ENCODE data around the gene ATP6V1B1.
A peak's percentile ranks its signal among the peaks of the same experiment; 100 is the strongest.
"Not testable (repeated sequence)": the region's sequence is repeated elsewhere in the genome, so short reads cannot be mapped to it uniquely, and the experiment has no call there.

ATP6V1B1 gene

GRCh38 chr2:70994009-70994698, 58.5 kb downstream of the ATP6V1B1 start:
- peak in 1 of 2 experiments; percentile 53 for DNase-seq

DNA sequence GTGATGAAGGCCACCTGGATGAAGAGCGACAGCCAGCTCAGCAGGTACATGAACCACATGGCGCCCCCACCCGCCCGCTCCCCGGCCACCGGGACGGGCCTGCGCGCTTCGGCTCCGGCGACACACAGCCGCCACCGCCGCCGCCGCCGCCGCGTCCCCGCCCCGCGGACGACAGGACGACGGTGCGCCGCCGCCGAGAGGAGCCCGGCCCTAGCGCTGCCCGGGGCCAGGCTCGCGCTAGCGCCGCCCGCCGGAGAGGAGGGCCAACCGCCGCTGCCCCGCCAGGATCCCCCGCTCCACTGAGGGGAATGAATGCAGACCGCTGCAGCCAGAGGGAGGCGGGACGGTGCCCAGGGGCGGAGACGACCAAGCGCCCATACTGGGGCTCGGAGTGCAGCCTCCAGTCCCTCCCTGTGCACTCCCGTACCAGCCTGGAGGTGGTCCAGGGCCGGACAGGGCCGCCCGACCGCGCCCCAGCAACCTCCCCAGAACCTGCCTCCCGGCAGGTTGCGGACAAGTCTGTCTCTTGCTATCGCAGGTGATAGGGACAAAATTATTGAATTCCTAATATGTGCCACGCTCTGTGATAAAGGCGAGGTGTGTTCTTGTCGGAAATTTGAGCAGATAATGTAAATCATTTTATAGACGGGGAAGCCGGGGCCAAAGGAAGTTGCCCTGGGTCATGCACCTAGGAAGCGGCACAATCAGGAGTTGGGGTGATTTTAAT, 59.2 kb downstream of the ATP6V1B1 start, which contains the start of gene TEX261:
Gene TEX261 (minus strand): TSS at position 175 of the 727 bp plus-strand sequence. CDS start 116 bp downstream, at position 59.
- peak; percentile 76 to 96 for DNase-seq

DNA sequence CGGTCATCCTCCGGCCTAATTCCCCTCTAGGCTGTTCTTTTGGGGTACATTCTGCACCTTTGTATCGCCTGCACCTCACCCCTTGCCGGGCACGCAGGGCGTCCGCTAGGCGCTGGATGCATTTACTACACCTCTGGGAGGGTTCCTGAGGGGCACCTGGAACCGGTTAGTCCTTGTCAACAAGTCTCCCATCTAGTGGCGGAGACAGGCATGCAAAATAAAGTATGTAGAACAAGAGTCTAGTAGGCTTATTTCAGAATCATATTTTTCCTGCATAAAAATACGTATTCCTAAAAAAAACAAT, 59.7 kb downstream of the ATP6V1B1 start:
- DNase-seq, result peak; percentile 70 to 87

- not testable (repeated sequence) for DNase-seq
These were observed 63.2 kb downstream of the ATP6V1B1 start for GRCh38 chr2:70998885-70999284.

DNA sequence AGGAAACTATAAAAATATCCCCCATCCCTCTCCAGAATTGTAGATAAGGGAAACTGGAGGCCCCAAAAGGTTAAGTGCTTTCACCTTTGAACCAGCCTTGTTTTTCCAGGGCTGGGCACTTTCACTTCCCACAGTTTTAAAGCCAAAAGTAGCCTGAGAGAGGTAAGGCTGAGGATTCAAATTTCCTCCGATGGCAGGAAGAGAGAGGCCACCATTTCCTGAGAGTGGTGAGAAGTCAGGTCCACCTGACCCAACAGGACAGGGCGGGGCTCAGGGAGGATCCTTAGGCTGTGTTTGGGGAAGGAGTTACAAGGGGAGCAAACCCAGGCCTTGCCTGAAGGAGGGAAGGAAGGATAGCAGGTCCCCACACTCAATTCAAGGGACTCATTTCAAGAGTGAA, 63.7 kb downstream of the ATP6V1B1 start:
- DNase-seq, result no peak

- not testable (repeated sequence) for DNase-seq
These were observed 64.2 kb downstream of the ATP6V1B1 start for GRCh38 chr2:70999931-71000330.

DNA sequence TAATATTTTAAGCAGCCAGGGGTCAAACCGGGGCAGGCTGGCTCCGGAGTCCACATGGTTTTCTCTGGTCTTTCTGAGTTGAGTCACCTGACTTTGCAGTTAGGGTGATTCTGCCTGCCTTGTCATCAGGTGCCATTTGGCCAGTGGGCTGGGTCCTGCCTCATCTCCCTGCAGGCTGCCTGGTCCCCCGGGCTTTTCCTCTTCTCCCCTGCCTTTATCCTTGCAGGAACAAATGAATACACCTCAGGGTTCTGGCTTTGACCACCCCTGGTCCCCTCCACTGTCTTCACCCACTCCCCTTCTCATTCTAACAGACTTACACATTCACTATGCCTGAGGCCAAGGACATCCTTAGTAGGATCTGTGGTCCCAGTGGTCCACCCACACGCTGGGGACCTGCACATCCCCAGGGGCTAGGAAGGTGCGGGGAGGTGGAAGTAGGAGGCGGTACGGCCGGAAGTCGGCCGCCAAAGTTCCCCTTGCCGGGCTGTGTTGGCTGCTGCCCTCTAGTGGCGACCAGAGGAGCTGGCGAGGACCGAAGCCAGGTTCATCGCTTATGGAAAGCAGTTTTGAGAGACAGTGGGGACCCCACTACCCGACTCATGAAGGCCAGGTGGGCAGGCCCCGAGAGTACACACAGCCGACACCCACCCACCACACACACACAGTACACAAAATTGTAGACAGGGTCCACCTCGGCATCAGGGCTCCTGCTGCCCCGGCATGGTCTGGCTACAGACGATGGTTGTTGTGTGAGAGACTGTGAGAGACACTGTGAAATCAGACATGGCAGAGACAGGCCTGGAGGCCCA, 65.3 kb downstream of the ATP6V1B1 start:
- peak; percentile 25 to 75 for DNase-seq

DNA sequence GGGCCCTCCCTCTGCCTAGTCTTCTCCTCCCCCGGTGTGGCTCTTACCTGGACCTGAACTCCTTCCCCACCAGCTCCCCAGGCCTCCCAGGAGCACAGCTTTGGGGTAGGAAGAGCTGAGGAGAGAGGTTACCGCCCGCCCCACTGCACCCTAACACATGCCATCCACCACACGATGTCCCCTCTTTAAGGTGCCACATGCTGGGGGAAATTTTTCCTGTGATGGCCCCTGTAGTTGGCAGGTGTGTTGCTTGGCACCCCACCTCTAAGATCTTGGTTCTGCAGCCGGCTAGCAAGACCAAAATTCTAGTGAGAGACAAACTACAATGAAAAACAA, 65.9 kb downstream of the ATP6V1B1 start:
- DNase-seq, result no peak

DNA sequence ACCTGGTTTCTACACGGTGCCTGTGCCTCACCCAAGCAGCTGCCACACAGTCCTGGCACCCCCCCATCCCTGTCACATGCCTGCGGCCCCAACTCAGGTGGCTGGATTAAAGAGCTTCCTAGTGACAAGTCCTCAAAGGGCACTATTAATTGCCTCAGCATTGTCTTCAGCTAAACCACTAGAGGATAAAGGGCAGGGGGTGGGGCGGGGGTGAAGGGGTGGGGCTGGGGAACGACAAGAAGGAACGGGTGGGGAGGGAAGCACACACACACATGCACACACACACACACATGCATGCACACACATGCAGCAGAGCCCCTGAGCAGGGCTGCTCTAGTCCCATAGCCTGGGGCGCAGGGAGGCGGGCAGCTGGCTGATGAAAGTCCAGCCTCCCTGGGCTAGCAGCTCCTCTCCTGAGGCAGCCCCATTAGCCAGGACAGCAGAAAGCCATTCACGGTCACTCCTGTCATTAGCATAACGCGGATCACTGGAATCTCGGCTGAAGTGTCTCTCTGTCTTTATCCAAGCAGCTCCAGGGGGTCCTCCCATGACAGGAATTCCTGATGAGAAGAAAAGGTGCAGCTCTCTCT, 66.4 kb downstream of the ATP6V1B1 start:
- DNase-seq, result no peak

- no peak for DNase-seq
These were observed 67.7 kb downstream of the ATP6V1B1 start for GRCh38 chr2:71003396-71003795.

GRCh38 chr2:71003966-71004755, 68.5 kb downstream of the ATP6V1B1 start:
- DNase-seq, result no peak

DNA sequence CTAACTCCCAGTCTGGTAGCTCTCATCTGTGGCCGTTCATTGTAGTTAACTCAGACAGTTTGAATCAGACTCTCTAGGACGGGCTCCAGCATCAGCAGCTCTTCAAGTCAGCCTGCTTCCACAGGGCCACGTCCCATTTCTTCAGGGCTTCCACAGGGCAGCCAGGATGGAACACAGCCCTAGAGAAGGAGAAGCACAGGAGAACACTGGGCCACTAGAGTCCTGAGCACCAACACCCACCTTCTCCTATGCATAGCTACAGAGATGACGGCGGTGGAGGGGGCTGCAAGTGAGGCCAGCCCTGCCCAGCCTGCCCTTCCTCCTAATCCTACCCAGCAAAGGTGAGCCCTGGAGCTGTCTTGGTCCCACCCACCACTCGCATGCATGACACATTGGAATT, 69.2 kb downstream of the ATP6V1B1 start:
- DNase-seq, result no peak

DNA sequence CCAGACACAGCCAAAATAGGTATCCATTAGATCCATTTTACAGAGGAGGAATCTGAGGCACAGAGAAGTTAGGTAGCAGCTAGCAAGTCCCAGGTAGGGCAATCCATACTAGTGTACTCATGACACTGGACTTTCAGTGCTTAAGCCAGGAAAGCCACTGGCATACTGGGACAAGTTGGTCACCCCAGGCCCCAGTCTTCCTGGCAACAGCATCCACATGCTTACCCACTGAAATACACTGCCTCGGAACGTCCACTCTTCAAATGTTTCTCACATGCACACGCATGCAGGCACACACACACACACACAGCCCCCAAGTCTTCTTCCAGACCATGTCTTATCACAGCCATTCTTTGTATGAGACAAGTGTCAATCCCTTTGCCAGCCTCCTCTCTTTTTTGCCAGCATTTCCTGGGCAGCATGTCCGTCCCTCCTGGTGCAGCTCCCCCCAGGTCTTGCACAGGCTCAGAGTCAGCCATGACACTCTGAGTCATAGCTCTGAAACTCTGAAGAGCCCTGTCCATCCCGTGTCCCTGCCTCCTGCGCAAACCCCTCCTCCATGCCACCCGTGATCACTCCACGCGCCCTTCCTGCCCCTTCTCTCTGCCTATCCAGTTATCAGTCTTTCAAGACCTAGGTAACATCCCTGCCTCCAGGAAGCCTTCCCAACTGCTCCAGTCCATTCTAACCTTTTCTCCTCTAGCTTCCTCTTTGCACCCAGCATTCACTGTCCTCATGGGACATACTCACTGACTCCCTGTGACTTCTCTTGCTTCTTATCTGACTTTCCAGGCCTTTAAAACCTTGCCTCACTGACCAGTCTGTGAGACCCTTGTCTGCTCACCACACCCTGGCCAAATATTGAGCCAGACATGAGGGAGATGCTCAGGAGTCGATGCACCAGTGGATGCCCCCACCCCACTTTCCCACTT, 69.8 kb downstream of the ATP6V1B1 start:
- DNase-seq, result no peak

DNA sequence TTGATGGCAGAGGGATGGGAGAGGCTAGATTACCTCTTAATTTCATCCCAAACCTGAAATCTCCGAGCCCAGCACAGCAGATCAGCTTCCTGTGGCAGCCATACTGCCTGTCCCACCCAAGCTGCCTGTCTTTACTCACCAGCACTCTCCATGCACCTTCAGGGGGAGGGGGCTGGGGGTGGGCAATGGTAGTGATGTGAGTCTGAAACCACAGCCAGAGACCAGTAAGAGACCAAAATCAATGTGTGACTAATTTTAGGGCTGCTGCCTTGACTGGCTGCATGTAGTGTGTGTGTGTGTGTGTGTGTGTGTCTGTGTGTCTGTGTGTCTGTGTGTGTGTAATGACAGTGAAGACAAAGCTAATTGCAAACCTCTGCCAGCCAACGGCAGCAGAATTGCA, 70.6 kb downstream of the ATP6V1B1 start:
- no peak for DNase-seq

DNA sequence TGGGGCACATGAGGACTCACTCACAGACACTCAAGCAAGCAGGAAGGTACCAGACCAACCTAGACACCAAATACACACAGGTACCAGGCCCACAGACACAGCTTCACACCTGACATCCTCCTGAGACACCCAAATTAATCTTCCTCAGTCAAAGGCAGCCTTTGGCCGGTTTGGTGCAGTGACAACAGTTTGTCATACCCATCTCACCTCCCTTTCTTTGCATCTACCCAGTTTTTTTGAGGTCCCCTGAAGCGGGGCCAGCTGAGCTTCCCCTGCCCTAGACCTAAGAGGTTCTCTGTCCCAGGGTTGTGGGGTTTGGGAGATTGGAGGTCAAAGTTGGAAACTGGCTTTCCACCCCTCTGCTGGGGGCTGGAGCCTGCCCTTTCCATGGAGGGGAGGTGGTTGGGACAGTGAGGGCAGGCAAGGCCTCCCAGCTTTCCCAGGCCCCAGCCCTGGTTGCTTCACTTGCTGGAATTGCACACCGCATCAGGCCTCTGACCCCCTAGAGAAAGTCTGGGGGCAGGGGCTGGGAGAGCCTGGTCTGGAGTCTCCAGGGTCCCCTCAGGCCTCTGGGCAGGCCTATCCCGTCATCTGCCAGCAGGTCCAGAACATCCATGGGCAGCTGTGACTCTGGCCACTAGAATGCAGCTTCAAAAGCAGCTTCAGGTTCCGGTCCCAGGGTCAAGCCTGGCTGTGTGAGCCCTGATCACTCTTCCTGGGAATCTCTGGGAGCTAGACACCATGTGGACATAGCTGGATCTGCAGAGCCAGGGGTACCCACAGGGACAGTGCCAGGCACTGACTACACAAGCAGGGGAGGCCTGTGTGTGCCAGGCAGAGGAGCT, 71.5 kb downstream of the ATP6V1B1 start:
- peak in 1 of 2 experiments; percentile 5 for DNase-seq

DNA sequence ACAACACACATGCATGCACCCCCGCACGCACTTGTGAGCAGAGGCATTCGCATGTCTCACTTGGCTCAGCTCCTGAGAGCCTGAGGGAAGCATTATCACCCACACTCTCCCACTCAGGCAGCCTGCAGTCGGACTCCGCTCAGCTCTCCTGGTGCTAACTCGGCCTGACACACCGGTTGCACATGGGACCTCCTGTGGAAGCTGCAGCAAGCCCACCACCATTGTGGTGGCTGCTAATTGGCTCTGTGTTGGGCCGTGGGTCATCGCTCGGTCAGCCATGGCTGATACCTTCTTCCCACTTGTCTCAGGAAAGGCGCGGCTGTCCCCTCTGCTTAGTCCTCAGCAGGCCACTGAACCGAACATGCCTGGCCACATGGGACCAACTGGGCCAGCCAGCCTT, 72.6 kb downstream of the ATP6V1B1 start:
- no peak for DNase-seq

GRCh38 chr2:71011786-71012185, 76.1 kb downstream of the ATP6V1B1 start:
- DNase-seq, result not testable (repeated sequence)
